IMR-90 (cell line): ENCODE data around the gene TMEM129. TPM values are rescaled to one million over a fixed set of nuclear protein-coding genes. Genes with fewer than 3 reads are reported as not detected.
A peak's percentile ranks its signal among the peaks of the same experiment; 100 is the strongest.

ENCODE experiments used
- ATAC-seq: fragments of 200-7000 bp; cut with Tn5 transposase; 2 replicates; pipeline ENCODE4 v1.9.1; 2020; ENCODE audit warnings: low read depth, mild to moderate bottlenecking, moderate library complexity
- BruUV-seq: library from RNA; stranded (reverse); fragments of 400-500 nt; replicated peaks from 2 replicates; lab custom pipeline; 2021; lab: Mats Ljungman, UMichigan
- CTCF ChIA-PET: fragments of 300-600 bp; formaldehyde crosslinking; extraction: SDS; loops from one replicate; lab custom pipeline; 2021; ENCODE audit warnings: antibody characterized with exemption; lab: Yijun Ruan, JAX
- POLR2A ChIA-PET: fragments of 300-600 bp; sonication (Branson Sonifier 250); formaldehyde crosslinking; loops from one replicate; lab custom pipeline; 2022; ENCODE audit warnings: antibody characterized with exemption; ENCODE audit not compliant: unreplicated experiment; lab: Charles Lee
- DNase-seq: peaks from one replicate; pipeline ENCODE4 v3.0.0; 2013
- H2AFZ ChIP-seq: replicated peaks from 2 replicates; pipeline ENCODE3; 2013; ENCODE audit warnings: low read length, mild to moderate bottlenecking; ENCODE audit not compliant: poor library complexity
- H2AK5ac ChIP-seq: 2 replicates; pipeline ENCODE4 v1.6.1; 2013; ENCODE audit warnings: low read depth, low read length, inconsistent platforms
- H2AK9ac ChIP-seq: replicated peaks from 2 replicates; pipeline ENCODE3; 2013; ENCODE audit warnings: mild to moderate bottlenecking, low read depth, low read length, moderate library complexity; ENCODE audit not compliant: poor library complexity
- H2BK120ac ChIP-seq: 2 replicates; pipeline ENCODE4 v1.6.1; 2013; ENCODE audit warnings: low read depth, low read length, inconsistent platforms
- H2BK15ac ChIP-seq: 3 replicates; pipeline ENCODE4 v1.6.1; 2013; ENCODE audit warnings: low read depth, low read length, inconsistent platforms
- H2BK20ac ChIP-seq: 2 replicates; pipeline ENCODE4 v1.6.1; 2013; ENCODE audit warnings: low read depth, mild to moderate bottlenecking, inconsistent platforms, low read length, moderate library complexity
- H2BK5ac ChIP-seq: 2 replicates; pipeline ENCODE4 v1.6.1; 2013; ENCODE audit warnings: mild to moderate bottlenecking, low read depth, low read length, inconsistent platforms; ENCODE audit not compliant: poor library complexity, severe bottlenecking
- H3K14ac ChIP-seq: replicated peaks from 2 replicates; pipeline ENCODE4 v1.6.1; 2013; ENCODE audit warnings: low read depth, low read length, inconsistent platforms
- H3K18ac ChIP-seq: 2 replicates; pipeline ENCODE4 v1.6.1; 2013; ENCODE audit warnings: low read depth, low read length, control low read depth
- H3K23ac ChIP-seq: 2 replicates; pipeline ENCODE4 v1.6.1; 2013; ENCODE audit warnings: low read depth, low read length, inconsistent platforms
- H3K27ac ChIP-seq: 2 replicates; pipeline ENCODE4 v1.5.1; 2013; ENCODE audit warnings: mild to moderate bottlenecking, control low read depth, low read length; ENCODE audit not compliant: insufficient read depth
- H3K27me3 ChIP-seq: 2 replicates; pipeline ENCODE4 v1.6.1; 2013; ENCODE audit warnings: low read length; ENCODE audit not compliant: control insufficient read depth, insufficient read depth
- H3K36me3 ChIP-seq: 2 replicates; pipeline ENCODE4 v1.6.1; 2013; ENCODE audit warnings: low read length, mixed read lengths; ENCODE audit not compliant: control insufficient read depth, insufficient read depth
- H3K4ac ChIP-seq: 2 replicates; pipeline ENCODE4 v1.6.1; 2013; ENCODE audit warnings: low read depth, low read length, inconsistent platforms
- H3K4me1 ChIP-seq: 2 replicates; pipeline ENCODE4 v1.6.1; 2013; ENCODE audit warnings: low read length, mixed read lengths; ENCODE audit not compliant: control insufficient read depth, insufficient read depth
- H3K4me2 ChIP-seq: 2 replicates; pipeline ENCODE4 v1.6.1; 2013; ENCODE audit warnings: low read depth, mild to moderate bottlenecking, control low read depth, low read length, moderate library complexity
- H3K4me3 ChIP-seq: 2 replicates; pipeline ENCODE4 v1.5.1; 2013; ENCODE audit warnings: low read depth, mild to moderate bottlenecking, control low read depth, low read length, moderate library complexity; ENCODE audit not compliant: insufficient read depth
- H3K56ac ChIP-seq: 2 replicates; pipeline ENCODE4 v1.6.1; 2013; ENCODE audit warnings: low read length, inconsistent platforms; ENCODE audit not compliant: insufficient read depth; ENCODE audit errors: extremely low read depth
- H3K79me1 ChIP-seq, 2 experiments: 2 replicates each; pipeline ENCODE4 v1.6.1; 2013; ENCODE audit warnings: low read length in 2 of 2, inconsistent platforms in 1 of 2, low read depth in 1 of 2
- H3K9ac ChIP-seq: 2 replicates; pipeline ENCODE4 v1.6.1; 2013; ENCODE audit warnings: low read depth, low read length, control low read depth
- H3K9me1 ChIP-seq: 2 replicates; pipeline ENCODE4 v1.6.1; 2013; ENCODE audit warnings: low read length, inconsistent platforms; ENCODE audit not compliant: insufficient read depth
- H3K9me3 ChIP-seq: 2 replicates; pipeline ENCODE4 v1.6.1; 2013; ENCODE audit warnings: low read length; ENCODE audit not compliant: control insufficient read depth, insufficient read depth
- H4K20me1 ChIP-seq: 2 replicates; pipeline ENCODE4 v1.6.1; 2013; ENCODE audit warnings: low read length, inconsistent platforms; ENCODE audit not compliant: insufficient read depth
- H4K5ac ChIP-seq: 2 replicates; pipeline ENCODE4 v1.6.1; 2013; ENCODE audit warnings: mild to moderate bottlenecking, low read depth, low read length, control low read depth
- H4K8ac ChIP-seq, 2 experiments: 2 replicates each; pipeline ENCODE4 v1.6.1; 2013; ENCODE audit warnings: low read depth in 2 of 2, low read length in 2 of 2, control low read depth in 1 of 2, inconsistent platforms in 1 of 2
- H4K91ac ChIP-seq: 2 replicates; pipeline ENCODE4 v1.6.1; 2013; ENCODE audit warnings: low read depth, low read length, inconsistent platforms; ENCODE audit not compliant: insufficient read depth
- MAFK ChIP-seq: IDR thresholded peaks from 2 replicates; pipeline ENCODE4 v1.6.1; 2012; ENCODE audit warnings: low read depth, low read length, improper control_type of control experiment
- RCOR1 ChIP-seq: IDR thresholded peaks from 2 replicates; pipeline ENCODE4 v1.6.1; 2012; ENCODE audit warnings: mild to moderate bottlenecking, low read length, improper control_type of control experiment; ENCODE audit not compliant: insufficient replicate concordance
- WGBS, 2 experiments: methylation state at CpG; one replicate each; pipeline versions ENCODE4 v1.1.5 to v1.1.7; 2013; ENCODE audit warnings: missing lambda C conversion rate in 2 of 2; ENCODE audit not compliant: insufficient read length in 1 of 2; ENCODE audit errors: extremely low coverage in 2 of 2; 5-methylcytosine and 5-hydroxymethylcytosine counted together
- dilution Hi-C: fragments of 300-500 bp; cut with HindIII; formaldehyde crosslinking; loops from one replicate; pipeline ENCODE4 v1.14.3; 2018; ENCODE audit warnings: low sequenced_read_pairs; ENCODE audit not compliant: unreplicated experiment
- in situ Hi-C: fragments of 300-500 bp; cut with MboI; formaldehyde crosslinking; loops from 3 replicates; pipeline ENCODE4 v1.14.3; 2019; ENCODE audit warnings: low sequenced_read_pairs, inconsistent platforms, mixed read lengths
- intact Hi-C: fragments of 100-400 bp; cut with micrococcal nuclease; formaldehyde crosslinking; loops from 2 replicates; pipeline ENCODE4 v1.10.0; 2022
- polyA plus RNA-seq, 3 experiments: library from polyadenylated mRNA; depleted of rRNA; stranded (reverse); fragments of >200 nt; gene quantifications; 2 replicates each; pipeline ENCODE4 v1.2.3, GENCODE V29; 2012; ENCODE audit warnings: low replicate concordance in 1 of 3
- total RNA-seq: library from RNA; depleted of rRNA; stranded (reverse); fragments of >200 nt; gene quantifications from 2 replicates; pipeline ENCODE4 v1.2.3, GENCODE V29; 2012

Gene TMEM129
- total and polyA plus RNA-seq, 2 of the 4 experiments (the other 2 are of a cell fraction) = 6.6 to 26.6 TPM

DNA sequence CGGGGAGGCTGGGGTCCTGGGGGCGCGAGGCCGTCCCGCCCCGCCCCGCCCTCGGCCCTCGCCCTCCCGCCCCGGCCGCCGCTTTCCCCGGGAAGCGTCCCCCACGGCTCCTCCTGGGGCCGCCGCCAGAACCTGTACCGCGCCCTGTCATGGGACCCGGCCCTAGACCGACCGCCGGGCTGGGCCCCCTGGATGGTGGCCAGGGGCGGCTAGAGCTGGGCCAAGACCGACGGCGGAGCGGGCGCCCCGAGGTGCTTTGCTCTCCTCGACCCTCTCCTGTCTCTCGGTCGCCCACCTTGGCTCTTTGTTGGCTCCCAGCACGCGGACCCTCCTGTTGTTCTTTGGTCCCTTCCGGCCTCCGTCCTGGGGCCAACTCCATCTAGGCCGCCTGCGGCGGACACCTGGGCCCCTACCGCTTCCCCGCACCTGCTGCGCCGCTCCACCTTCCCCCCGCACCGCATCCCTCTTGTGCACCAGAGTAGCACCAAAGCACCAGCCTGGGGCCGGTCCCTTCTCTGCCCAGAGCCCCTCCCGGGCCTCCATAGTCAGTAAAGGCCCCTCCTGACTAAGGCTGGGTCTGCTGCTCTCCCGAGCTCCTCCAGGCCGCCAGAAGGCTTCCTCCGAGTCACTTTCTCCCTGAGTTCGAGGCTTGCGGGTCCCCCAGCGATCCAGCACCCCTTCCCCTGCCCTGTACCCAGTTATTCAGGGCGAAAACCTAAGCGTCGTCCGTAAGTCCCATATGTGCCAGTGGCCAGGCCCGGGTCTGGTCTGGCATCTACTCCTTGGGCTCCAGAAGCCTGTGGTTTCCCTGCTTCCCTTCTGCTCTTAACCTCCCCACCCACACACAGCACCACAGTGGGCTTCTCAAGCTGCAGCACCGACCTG, 785 bp upstream of the TMEM129 start:
- Histone ChIP-seq H2BK120ac (no peak overlapping the region), H4K91ac (peak overlapping the region; percentile 4; the same call in 1 of the 2 replicates), H2BK20ac (no peak overlapping the region), H3K4ac (peak overlapping the region; percentile 46; the same call in 1 of the 2 replicates), H3K79me1 (peaks cover 31 to 71% of the 10 kb centered on the region in 2 experiments), H3K23ac (peak overlapping the region; percentile 62; the same call in 1 of the 2 replicates), H3K27ac (peak overlapping the region; percentile 43; the same call in 1 of the 2 replicates), H4K5ac (no peak overlapping the region), H3K4me3 (peak overlapping the region; percentile 59), H3K36me3 (peaks cover 13% of the 10 kb centered on the region), H3K56ac (no peak overlapping the region; the same call in 1 of the 2 replicates), H3K4me1 (peaks cover 15% of the 10 kb centered on the region), H3K4me2 (peak overlapping the region; percentile 68), H2AK9ac (peak overlapping the region; percentile 96), H3K9me3 (no peaks in the 10 kb centered on the region), H2AFZ (peak overlapping the region; percentile 78), H3K9ac (peak overlapping the region; percentile 72), H3K27me3 (no peaks in the 10 kb centered on the region), H3K18ac (no peak overlapping the region), H2AK5ac (no peak overlapping the region), H4K8ac (no peak overlapping the region), H3K9me1 (no peaks in the 10 kb centered on the region; the same call in 1 of the 2 replicates), H2BK15ac (no peak overlapping the region), H4K20me1 (peaks cover 7% of the 10 kb centered on the region; the same call in 1 of the 2 replicates), H2BK5ac (peak overlapping the region; percentile 69), H3K14ac (peak overlapping the region; percentile 61; the same call in 1 of the 2 replicates)
- in situ Hi-C loops = no loop called here
- no peak for TF ChIP-seq RCOR1
- no peak for TF ChIP-seq MAFK
- POLR2A ChIA-PET = no interaction called here
- ATAC-seq (no peak; the same call in 1 of the 2 replicates), DNase-seq (no peak)
- dilution Hi-C loops = no loop called here
- whole genome bisulfite sequencing, 2 experiments = 7% methylated on average over 16 of the region's 61 CpGs; no CpG with 5 or more reads in 1 of the 2 experiments
- BruUV-seq = no TSS peak
- CTCF ChIA-PET = interaction anchor here (2.4 kb wide), 1 partner anchor 29 kb away, joined by 13 read pairs; no protein-coding TSS in a partner anchor
- intact Hi-C loops = loop anchor here (10.0 kb wide), 1 partner anchor 357 kb away; no protein-coding TSS in a partner anchor
